HL-60 (cell line): Measurements from ENCODE around the gene CPZ.

ENCODE experiments used
- DNase-seq, 2 experiments: peaks; one replicate each; pipeline ENCODE4 v3.0.0-alpha.2; 2010 to 2020; ENCODE audit warnings: low read depth in 1 of 2, low spot score in 1 of 2
- H3K27ac ChIP-seq: fragments of 250-450 bp; sonication (Bioruptor Pico); replicated peaks from 2 replicates; pipeline ENCODE4 v1.5.1; 2020; ENCODE audit warnings: mild to moderate bottlenecking, moderate library complexity
- H3K27me3 ChIP-seq: fragments of 250-450 bp; sonication (Bioruptor Pico); 2 replicates; pipeline ENCODE4 v1.5.1; 2021; ENCODE audit warnings: mild to moderate bottlenecking, moderate library complexity; ENCODE audit not compliant: insufficient read depth, poor library complexity, severe bottlenecking
- H3K4me3 ChIP-seq: replicated peaks from 2 replicates; pipeline ENCODE4 v1.5.1; 2011; ENCODE audit warnings: mild to moderate bottlenecking, control low read depth, low read length; ENCODE audit not compliant: insufficient read depth
- GABPA ChIP-seq: IDR thresholded peaks from 2 replicates; pipeline ENCODE4 v1.6.1; 2012; ENCODE audit warnings: low read depth
- POLR2AphosphoS5 ChIP-seq: IDR thresholded peaks from 2 replicates; pipeline ENCODE4 v1.6.1; 2012; ENCODE audit warnings: low read depth
- SPI1 ChIP-seq: IDR thresholded peaks from 2 replicates; pipeline ENCODE4 v1.6.1; 2012; ENCODE audit warnings: low read depth, mild to moderate bottlenecking, borderline replicate concordance
- TF ChIP-seq, protein P1 (sequence below): IDR thresholded peaks from 2 replicates; pipeline ENCODE4 v1.6.1; 2012; ENCODE audit warnings: low read depth; ENCODE audit not compliant: insufficient replicate concordance
- TF ChIP-seq, protein P2 (sequence below): IDR thresholded peaks from one replicate; pipeline ENCODE4 v1.5.1; 2011; ENCODE audit warnings: low read length, control low read depth, inconsistent platforms; ENCODE audit not compliant: insufficient read depth

CPZ gene

DNA sequence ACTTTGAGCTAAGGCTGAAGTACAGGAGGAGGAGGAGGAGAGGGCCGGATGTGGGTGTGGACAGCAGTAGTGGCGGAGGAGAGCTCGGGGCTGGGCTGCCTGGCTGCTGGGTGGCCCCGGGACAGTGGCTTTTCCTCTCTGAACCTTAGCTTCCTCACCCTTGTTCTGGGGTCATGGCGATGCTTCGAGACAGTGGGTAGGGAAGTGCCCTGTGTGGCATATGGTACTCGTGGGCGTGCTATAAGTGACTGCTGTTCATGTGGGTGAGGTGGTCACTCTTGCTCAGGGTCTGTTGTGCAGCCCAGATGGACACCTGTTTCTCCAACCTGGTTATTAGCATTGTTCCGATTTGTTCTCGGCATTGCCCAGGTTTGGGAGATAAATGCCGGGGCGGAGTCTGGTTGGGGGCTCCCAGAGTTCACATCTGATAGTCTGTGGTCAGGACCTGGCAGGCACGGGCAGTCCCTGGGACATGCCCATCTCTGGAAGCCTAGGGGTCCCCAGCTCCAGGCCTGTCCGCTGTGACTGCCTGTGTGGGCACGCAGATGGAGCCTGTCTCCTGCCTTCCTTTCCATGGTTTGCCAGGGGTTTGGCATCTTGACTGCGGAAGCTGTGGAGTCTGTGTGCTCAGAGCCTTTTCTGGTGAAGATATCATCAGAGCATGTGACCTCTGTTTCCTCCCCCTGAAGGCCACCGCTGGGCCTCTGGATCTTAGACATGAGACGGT lies 4.9 kb upstream of the CPZ start:
- Histone ChIP-seq H3K4me3 (no peak overlapping the region), H3K27ac (no peak overlapping the region), H3K27me3 (peaks cover 14% of the 10 kb centered on the region)
- DNase-seq, result no peak
- TF ChIP-seq POLR2AphosphoS5 (no peak), SPI1 (no peak), GABPA (no peak)
- TF ChIP-seq, protein P1, sequence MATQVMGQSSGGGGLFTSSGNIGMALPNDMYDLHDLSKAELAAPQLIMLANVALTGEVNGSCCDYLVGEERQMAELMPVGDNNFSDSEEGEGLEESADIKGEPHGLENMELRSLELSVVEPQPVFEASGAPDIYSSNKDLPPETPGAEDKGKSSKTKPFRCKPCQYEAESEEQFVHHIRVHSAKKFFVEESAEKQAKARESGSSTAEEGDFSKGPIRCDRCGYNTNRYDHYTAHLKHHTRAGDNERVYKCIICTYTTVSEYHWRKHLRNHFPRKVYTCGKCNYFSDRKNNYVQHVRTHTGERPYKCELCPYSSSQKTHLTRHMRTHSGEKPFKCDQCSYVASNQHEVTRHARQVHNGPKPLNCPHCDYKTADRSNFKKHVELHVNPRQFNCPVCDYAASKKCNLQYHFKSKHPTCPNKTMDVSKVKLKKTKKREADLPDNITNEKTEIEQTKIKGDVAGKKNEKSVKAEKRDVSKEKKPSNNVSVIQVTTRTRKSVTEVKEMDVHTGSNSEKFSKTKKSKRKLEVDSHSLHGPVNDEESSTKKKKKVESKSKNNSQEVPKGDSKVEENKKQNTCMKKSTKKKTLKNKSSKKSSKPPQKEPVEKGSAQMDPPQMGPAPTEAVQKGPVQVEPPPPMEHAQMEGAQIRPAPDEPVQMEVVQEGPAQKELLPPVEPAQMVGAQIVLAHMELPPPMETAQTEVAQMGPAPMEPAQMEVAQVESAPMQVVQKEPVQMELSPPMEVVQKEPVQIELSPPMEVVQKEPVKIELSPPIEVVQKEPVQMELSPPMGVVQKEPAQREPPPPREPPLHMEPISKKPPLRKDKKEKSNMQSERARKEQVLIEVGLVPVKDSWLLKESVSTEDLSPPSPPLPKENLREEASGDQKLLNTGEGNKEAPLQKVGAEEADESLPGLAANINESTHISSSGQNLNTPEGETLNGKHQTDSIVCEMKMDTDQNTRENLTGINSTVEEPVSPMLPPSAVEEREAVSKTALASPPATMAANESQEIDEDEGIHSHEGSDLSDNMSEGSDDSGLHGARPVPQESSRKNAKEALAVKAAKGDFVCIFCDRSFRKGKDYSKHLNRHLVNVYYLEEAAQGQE, result no peak
- TF ChIP-seq, protein P2, sequence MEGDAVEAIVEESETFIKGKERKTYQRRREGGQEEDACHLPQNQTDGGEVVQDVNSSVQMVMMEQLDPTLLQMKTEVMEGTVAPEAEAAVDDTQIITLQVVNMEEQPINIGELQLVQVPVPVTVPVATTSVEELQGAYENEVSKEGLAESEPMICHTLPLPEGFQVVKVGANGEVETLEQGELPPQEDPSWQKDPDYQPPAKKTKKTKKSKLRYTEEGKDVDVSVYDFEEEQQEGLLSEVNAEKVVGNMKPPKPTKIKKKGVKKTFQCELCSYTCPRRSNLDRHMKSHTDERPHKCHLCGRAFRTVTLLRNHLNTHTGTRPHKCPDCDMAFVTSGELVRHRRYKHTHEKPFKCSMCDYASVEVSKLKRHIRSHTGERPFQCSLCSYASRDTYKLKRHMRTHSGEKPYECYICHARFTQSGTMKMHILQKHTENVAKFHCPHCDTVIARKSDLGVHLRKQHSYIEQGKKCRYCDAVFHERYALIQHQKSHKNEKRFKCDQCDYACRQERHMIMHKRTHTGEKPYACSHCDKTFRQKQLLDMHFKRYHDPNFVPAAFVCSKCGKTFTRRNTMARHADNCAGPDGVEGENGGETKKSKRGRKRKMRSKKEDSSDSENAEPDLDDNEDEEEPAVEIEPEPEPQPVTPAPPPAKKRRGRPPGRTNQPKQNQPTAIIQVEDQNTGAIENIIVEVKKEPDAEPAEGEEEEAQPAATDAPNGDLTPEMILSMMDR, result no peak

DNA sequence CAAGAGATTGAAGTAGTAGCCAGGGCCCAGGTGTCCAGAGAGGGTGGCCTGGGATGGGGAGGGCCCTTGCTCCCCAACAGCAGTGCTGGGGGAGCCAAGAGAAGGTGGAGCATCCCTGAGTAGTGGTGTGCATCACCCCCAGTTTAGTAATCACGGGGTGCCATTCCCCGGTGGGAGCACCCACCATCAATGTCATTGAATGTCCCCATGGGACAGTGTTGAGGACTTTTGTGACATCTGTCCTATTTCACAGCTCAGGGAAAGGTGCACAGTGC lies 4.4 kb upstream of the CPZ start:
- Histone ChIP-seq H3K4me3 (no peak overlapping the region), H3K27ac (no peak overlapping the region), H3K27me3 (peaks cover 18% of the 10 kb centered on the region)
- TF ChIP-seq, protein P2, result no peak
- TF ChIP-seq SPI1 (no peak), GABPA (no peak), POLR2AphosphoS5 (no peak)
- TF ChIP-seq, protein P1, result no peak
- DNase-seq, result no peak

DNA sequence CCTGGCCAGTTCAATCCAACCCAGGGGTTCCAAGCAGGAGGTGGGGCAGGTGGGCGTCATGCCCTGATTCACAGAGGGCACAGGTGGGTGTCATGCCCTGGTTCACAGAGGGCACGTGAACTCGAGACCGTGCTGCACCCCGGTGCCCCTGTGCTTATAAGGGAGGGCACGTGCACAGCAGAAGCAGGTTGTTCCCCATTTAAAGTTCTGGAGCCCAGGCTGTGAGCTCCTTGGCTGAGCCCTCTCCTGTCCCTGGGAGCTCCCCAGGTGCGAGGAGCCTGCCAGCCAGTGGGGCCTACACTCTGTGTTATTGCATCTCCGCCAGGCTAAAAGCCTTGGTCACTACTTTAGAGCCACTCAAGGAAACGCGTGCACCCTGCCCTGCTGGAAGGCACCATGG lies 3.2 kb upstream of the CPZ start:
- H3K4me3 ChIP-seq, result no peak overlapping the region
- H3K27ac ChIP-seq, result no peak overlapping the region
- peaks cover 25% of the 10 kb centered on the region for H3K27me3 ChIP-seq
- DNase-seq, result no peak
- TF ChIP-seq GABPA, result no peak
- no peak for TF ChIP-seq POLR2AphosphoS5
- no peak for TF ChIP-seq SPI1
- TF ChIP-seq, protein P2, result no peak
- TF ChIP-seq, protein P1, result no peak
